Parathyroid adenoma (tissue), 2 donors: Measurements from ENCODE around the gene PTPRD.

Experiments used
- H2AFZ ChIP-seq: fragments of 300-600 bp; sonication (generic); one replicate; pipeline ENCODE4 v1.7.0; 2017; ENCODE audit warnings: antibody characterized with exemption, mild to moderate bottlenecking
- H3K27ac ChIP-seq: fragments of 300-600 bp; sonication (generic); one replicate; pipeline ENCODE4 v1.7.0; 2017
- H3K27me3 ChIP-seq: fragments of 300-600 bp; sonication (generic); one replicate; pipeline ENCODE4 v1.7.0; 2017; ENCODE audit warnings: low read length; ENCODE audit not compliant: control insufficient read depth, insufficient read depth
- H3K36me3 ChIP-seq: fragments of 300-600 bp; sonication (generic); one replicate; pipeline ENCODE4 v1.7.0; 2017; ENCODE audit warnings: low read length; ENCODE audit not compliant: control insufficient read depth, insufficient read depth
- H3K4me1 ChIP-seq: fragments of 300-600 bp; sonication (generic); one replicate; pipeline ENCODE4 v1.7.0; 2017; ENCODE audit warnings: control low read depth
- H3K4me2 ChIP-seq: fragments of 300-600 bp; sonication (generic); one replicate; pipeline ENCODE4 v1.7.0; 2017; ENCODE audit warnings: low read length
- H3K4me3 ChIP-seq: fragments of 300-600 bp; sonication (generic); one replicate; pipeline ENCODE4 v1.7.0; 2017; ENCODE audit warnings: low read depth, low read length
- H3K79me2 ChIP-seq: fragments of 300-600 bp; sonication (generic); one replicate; pipeline ENCODE4 v1.7.0; 2017; ENCODE audit warnings: control low read depth
- H3K9ac ChIP-seq: fragments of 300-600 bp; sonication (generic); one replicate; pipeline ENCODE4 v1.7.0; 2017; ENCODE audit warnings: mild to moderate bottlenecking
- H3K9me3 ChIP-seq: fragments of 300-600 bp; sonication (generic); one replicate; pipeline ENCODE4 v1.7.0; 2017; ENCODE audit warnings: low read length; ENCODE audit not compliant: control insufficient read depth
- TF ChIP-seq, protein P1 (sequence below): fragments of 300-600 bp; sonication (generic); IDR thresholded peaks from one replicate; pipeline ENCODE4 v1.7.0; 2017; ENCODE audit warnings: antibody characterized with exemption, mild to moderate bottlenecking
- donor health status: primary hyperparathyroidism.

PTPRD gene

DNA sequence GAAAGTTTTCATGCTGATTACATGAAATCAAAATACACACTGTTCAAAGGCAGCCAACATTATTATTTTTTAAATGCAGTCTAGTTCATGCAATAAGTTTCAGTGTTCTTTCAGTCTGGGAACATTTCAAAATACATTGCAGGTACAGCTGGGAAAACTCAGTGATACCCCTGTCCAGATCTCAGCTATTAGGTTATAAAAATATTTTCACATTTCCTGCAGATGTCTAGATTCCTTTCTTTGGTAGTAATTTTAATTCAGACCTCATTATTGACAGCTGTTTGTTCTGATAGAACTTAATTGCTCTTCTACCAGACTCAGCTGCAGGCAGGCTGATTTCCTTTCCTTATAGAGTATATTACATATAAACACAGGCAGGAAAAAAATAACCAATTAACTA lies 2256.4 kb downstream of the PTPRD start:
- H3K79me2 ChIP-seq, result no peaks in the 10 kb centered on the region
- H3K4me3 ChIP-seq, result no peak overlapping the region
- H3K9ac ChIP-seq, result no peak overlapping the region
- no peak overlapping the region for H3K4me2 ChIP-seq
- H3K27ac ChIP-seq, result no peak overlapping the region
- H3K9me3 ChIP-seq, result no peaks in the 10 kb centered on the region
- no peak overlapping the region for H2AFZ ChIP-seq
- no peaks in the 10 kb centered on the region for H3K36me3 ChIP-seq
- no peaks in the 10 kb centered on the region for H3K27me3 ChIP-seq
- TF ChIP-seq, protein P1, sequence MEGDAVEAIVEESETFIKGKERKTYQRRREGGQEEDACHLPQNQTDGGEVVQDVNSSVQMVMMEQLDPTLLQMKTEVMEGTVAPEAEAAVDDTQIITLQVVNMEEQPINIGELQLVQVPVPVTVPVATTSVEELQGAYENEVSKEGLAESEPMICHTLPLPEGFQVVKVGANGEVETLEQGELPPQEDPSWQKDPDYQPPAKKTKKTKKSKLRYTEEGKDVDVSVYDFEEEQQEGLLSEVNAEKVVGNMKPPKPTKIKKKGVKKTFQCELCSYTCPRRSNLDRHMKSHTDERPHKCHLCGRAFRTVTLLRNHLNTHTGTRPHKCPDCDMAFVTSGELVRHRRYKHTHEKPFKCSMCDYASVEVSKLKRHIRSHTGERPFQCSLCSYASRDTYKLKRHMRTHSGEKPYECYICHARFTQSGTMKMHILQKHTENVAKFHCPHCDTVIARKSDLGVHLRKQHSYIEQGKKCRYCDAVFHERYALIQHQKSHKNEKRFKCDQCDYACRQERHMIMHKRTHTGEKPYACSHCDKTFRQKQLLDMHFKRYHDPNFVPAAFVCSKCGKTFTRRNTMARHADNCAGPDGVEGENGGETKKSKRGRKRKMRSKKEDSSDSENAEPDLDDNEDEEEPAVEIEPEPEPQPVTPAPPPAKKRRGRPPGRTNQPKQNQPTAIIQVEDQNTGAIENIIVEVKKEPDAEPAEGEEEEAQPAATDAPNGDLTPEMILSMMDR, result no peak
- H3K4me1 ChIP-seq, result no peaks in the 10 kb centered on the region

DNA sequence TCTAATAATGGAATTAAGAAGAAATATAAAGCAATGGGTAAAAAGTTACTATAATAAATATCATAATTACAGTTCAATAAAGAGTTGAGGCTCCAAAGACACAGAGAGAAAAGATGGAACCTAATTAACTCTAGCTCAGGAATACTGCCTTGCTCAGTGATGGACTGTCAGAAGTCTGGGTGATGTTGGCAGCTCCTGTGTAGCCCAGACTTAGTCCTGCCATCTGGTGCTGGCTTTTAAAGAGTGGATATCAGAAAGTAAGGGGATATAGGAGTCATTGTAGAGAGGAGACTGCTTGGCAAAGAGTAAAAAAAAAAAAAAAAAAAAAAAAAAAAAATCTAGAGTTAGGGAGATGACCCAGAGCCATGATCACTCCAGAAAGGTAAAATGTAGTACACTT lies 2261.4 kb downstream of the PTPRD start:
- TF ChIP-seq, protein P1, result no peak
- H3K4me3 ChIP-seq, result no peak overlapping the region
- no peaks in the 10 kb centered on the region for H3K9me3 ChIP-seq
- H3K79me2 ChIP-seq, result no peaks in the 10 kb centered on the region
- H3K4me2 ChIP-seq, result no peak overlapping the region
- H3K36me3 ChIP-seq, result no peaks in the 10 kb centered on the region
- no peak overlapping the region for H2AFZ ChIP-seq
- no peak overlapping the region for H3K9ac ChIP-seq
- H3K4me1 ChIP-seq, result no peaks in the 10 kb centered on the region
- H3K27me3 ChIP-seq, result no peaks in the 10 kb centered on the region
- H3K27ac ChIP-seq, result no peak overlapping the region

DNA sequence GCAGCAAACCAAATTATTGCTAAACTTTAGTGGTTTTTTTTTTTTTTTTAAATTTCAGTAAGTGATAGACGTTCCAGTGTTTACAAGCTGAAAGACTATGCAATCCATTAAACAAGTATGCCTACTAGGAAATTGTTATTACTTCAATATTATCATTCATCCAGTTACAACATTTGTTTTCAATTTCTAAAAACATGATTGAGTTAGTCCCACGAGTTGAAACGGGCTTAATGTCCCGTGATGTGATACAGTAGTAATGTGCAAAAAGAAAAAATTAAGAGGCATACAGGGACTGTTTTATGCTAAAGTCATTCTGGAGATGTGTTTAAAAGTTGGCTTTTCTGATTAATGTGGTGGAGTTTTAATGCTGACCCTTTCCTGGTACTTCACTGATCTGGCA lies 2262.9 kb downstream of the PTPRD start:
- H3K79me2 ChIP-seq, result no peaks in the 10 kb centered on the region
- H3K9ac ChIP-seq, result no peak overlapping the region
- H2AFZ ChIP-seq, result no peak overlapping the region
- no peak overlapping the region for H3K4me2 ChIP-seq
- no peaks in the 10 kb centered on the region for H3K27me3 ChIP-seq
- H3K9me3 ChIP-seq, result no peaks in the 10 kb centered on the region
- H3K36me3 ChIP-seq, result no peaks in the 10 kb centered on the region
- TF ChIP-seq, protein P1, result no peak
- no peak overlapping the region for H3K4me3 ChIP-seq
- no peaks in the 10 kb centered on the region for H3K4me1 ChIP-seq
- no peak overlapping the region for H3K27ac ChIP-seq

DNA sequence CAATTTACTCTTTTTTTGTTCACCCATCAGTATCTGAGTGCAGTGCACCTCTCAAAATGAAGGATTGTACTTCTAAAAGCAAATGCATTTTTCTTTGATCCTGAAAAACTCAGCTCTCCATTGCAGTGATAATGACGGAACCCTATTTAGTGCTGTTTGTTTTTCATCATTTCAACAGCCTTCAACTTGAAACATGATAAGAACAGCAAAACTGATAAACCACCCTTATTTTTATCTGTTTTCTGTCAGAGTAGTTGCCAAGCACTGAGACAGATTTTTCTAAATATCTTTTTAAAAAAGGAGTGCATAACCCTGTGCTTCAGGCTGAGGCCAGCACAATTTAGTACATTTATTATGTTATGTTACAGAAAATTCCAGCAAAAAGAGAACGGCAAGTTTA lies 2263.4 kb downstream of the PTPRD start:
- H3K27me3 ChIP-seq, result no peaks in the 10 kb centered on the region
- no peaks in the 10 kb centered on the region for H3K4me1 ChIP-seq
- no peak overlapping the region for H3K4me3 ChIP-seq
- no peaks in the 10 kb centered on the region for H3K79me2 ChIP-seq
- H3K9ac ChIP-seq, result no peak overlapping the region
- no peaks in the 10 kb centered on the region for H3K9me3 ChIP-seq
- H2AFZ ChIP-seq, result no peak overlapping the region
- no peaks in the 10 kb centered on the region for H3K36me3 ChIP-seq
- TF ChIP-seq, protein P1, result no peak
- peak overlapping the region; percentile 19 for H3K4me2 ChIP-seq
- H3K27ac ChIP-seq, result no peak overlapping the region

DNA sequence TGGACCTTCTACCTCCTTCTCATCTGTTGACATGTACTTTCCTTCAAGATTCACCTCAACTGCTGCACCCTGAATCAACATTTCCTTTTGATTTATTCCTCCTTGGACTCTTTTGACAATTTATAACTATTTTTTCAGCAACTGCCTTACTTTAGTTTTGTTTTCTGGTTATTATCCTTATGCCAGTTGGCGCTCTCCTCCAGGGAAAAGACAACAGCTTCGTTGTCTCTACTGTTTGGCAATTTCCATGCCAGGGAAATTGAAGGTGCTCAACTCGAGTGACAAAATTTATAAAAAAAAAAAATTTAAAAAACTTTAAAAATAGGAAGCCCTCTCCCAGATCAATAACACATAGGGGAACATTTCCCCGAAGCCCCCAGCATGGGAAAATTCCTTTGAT lies 2264.0 kb downstream of the PTPRD start:
- Histone ChIP-seq H3K36me3 (no peaks in the 10 kb centered on the region), H3K4me3 (no peak overlapping the region), H3K9me3 (no peaks in the 10 kb centered on the region), H3K27ac (no peak overlapping the region), H3K4me2 (no peak overlapping the region), H3K4me1 (no peaks in the 10 kb centered on the region), H3K27me3 (no peaks in the 10 kb centered on the region), H2AFZ (no peak overlapping the region), H3K79me2 (no peaks in the 10 kb centered on the region), H3K9ac (no peak overlapping the region)
- TF ChIP-seq, protein P1, result no peak
